K562 (cell line): ENCODE data around the gene LMAN1L. TPM values are rescaled to one million over a fixed set of nuclear protein-coding genes. Genes with fewer than 3 reads are reported as not detected.

ENCODE experiments used
- ARID3B ChIP-seq: fragments of 250-450 bp; sonication (Bioruptor Pico); IDR thresholded peaks from 2 replicates; pipeline ENCODE4 v1.4.0; 2020; ENCODE audit warnings: borderline replicate concordance
- DNMT1 ChIP-seq: fragments of 450-650 bp; IDR thresholded peaks from 2 replicates; pipeline ENCODE4 v1.6.1; 2016; ENCODE audit warnings: antibody characterized with exemption, mild to moderate bottlenecking
- E2F6 ChIP-seq, 2 experiments: IDR thresholded peaks; 2 replicates each; pipeline ENCODE4 v1.6.1; 2011; ENCODE audit warnings: borderline replicate concordance in 1 of 2, control low read depth in 1 of 2, low read depth in 1 of 2, low read length in 1 of 2, mild to moderate bottlenecking in 1 of 2, mixed read lengths in 1 of 2, moderate library complexity in 1 of 2; ENCODE audit not compliant: insufficient read depth in 1 of 2, insufficient read length in 1 of 2, poor library complexity in 1 of 2, severe bottlenecking in 1 of 2; ENCODE audit errors: extremely low read depth in 1 of 2
- ETS2 ChIP-seq: IDR thresholded peaks from 2 replicates; pipeline ENCODE4 v1.6.1; 2016; ENCODE audit warnings: borderline replicate concordance, missing genetic modification characterization, mild to moderate bottlenecking, moderate library complexity, missing compliant biosample characterization; ENCODE audit not compliant: poor library complexity, severe bottlenecking
- FOXJ2 ChIP-seq: fragments of 200-800 bp; sonication (Bioruptor generic); IDR thresholded peaks from 2 replicates; pipeline ENCODE4 v1.6.1; 2016; ENCODE audit warnings: missing genetic modification characterization, missing compliant biosample characterization
- FOXO4 ChIP-seq: fragments of 450-650 bp; formaldehyde crosslinking; IDR thresholded peaks from 2 replicates; pipeline ENCODE4 v1.4.0; 2020; ENCODE audit warnings: mild to moderate bottlenecking, moderate library complexity
- HCFC1 ChIP-seq: IDR thresholded peaks from 2 replicates; pipeline ENCODE4 v1.6.1; 2012; ENCODE audit warnings: low read depth, low read length, improper control_type of control experiment
- KLF1 ChIP-seq: fragments of 450-650 bp; IDR thresholded peaks from 2 replicates; pipeline ENCODE4 v1.6.1; 2016; ENCODE audit warnings: missing genetic modification characterization, missing compliant biosample characterization
- MTA2 ChIP-seq: fragments of 450-650 bp; IDR thresholded peaks from 2 replicates; pipeline ENCODE4 v1.6.1; 2016; ENCODE audit warnings: low read depth
- PHB ChIP-seq: fragments of 250-450 bp; sonication (Bioruptor Pico); IDR thresholded peaks from 2 replicates; pipeline ENCODE4 v1.5.0; 2021
- POLR2AphosphoS2 ChIP-seq: IDR thresholded peaks from 2 replicates; pipeline ENCODE4 v1.6.1; 2012; ENCODE audit warnings: low read length, improper control_type of control experiment
- SMARCA5 ChIP-seq: fragments of 450-650 bp; IDR thresholded peaks from 2 replicates; pipeline ENCODE4 v1.6.1; 2016
- TCF7L2 ChIP-seq: fragments of 150-350 bp; IDR thresholded peaks from 2 replicates; pipeline ENCODE4 v1.6.1; 2016; ENCODE audit warnings: low read depth, mild to moderate bottlenecking, low read length, moderate library complexity
- ZBTB9 ChIP-seq: fragments of 450-650 bp; formaldehyde crosslinking; IDR thresholded peaks from 2 replicates; pipeline ENCODE4 v1.4.0; 2020; ENCODE audit warnings: mild to moderate bottlenecking, moderate library complexity
- ZNF12 ChIP-seq: sonication (generic); formaldehyde crosslinking; IDR thresholded peaks from 2 replicates; pipeline ENCODE4 v1.4.0; 2020; ENCODE audit warnings: mild to moderate bottlenecking, missing genetic modification reagents
- ZNF449 ChIP-seq: fragments of 250-450 bp; sonication (Bioruptor Pico); IDR thresholded peaks from 2 replicates; pipeline ENCODE4 v1.8.0; 2022; ENCODE audit warnings: moderate library complexity, mild to moderate bottlenecking, inconsistent platforms
- ZNF511 ChIP-seq: sonication (generic); formaldehyde crosslinking; IDR thresholded peaks from 2 replicates; pipeline ENCODE4 v1.8.0; 2022; ENCODE audit warnings: mild to moderate bottlenecking, missing genetic modification reagents
- ZNF75A ChIP-seq: fragments of 450-650 bp; formaldehyde crosslinking; IDR thresholded peaks from 2 replicates; pipeline ENCODE4 v1.4.0; 2020; ENCODE audit warnings: mild to moderate bottlenecking
- polyA plus RNA-seq, 8 experiments: library from polyadenylated mRNA; depleted of rRNA in 4 of 8; stranded (reverse) in 5 of 8; unstranded in 3 of 8; fragments of >200 nt; fragmentation: Nextera tagmentation in 2 of 8; fragmentation: Illumina TruSeq in 1 of 8; extraction: Ambion mirVana in 2 of 8; extraction: Trizol in 1 of 8; gene quantifications; 2 replicates each; pipeline versions ENCODE4 v1.2.1 to v1.2.3, GENCODE V29; 2011 to 2014; ENCODE audit warnings: inconsistent platforms in 1 of 8, missing spikeins in 1 of 8
- total RNA-seq, 7 experiments: library from RNA; depleted of rRNA in 6 of 7; stranded (reverse); fragments of >200 nt in 6 of 7; fragmentation: Illumina TruSeq in 2 of 7; extraction: Trizol in 2 of 7; gene quantifications; 2 replicates each; pipeline versions ENCODE4 v1.2.1 to v1.2.3, GENCODE V29; 2011 to 2021; ENCODE audit warnings: low replicate concordance in 1 of 7

Gene LMAN1L
- total and polyA plus RNA-seq, 9 of the 15 experiments (the other 6 are each of a cell fraction or from before 2014, with no cell fraction given) = not detected

GRCh38 chr15:74842581-74843444, 30.2 kb downstream of the LMAN1L start, which contains the start of gene ULK3 (continued):
- TF ChIP-seq SMARCA5 (no peak), ZNF75A (CRISPR knock-in tag) (no peak), DNMT1 (no peak), KLF1 (0 out of 2 replicates have a peak, but pooled peaks have one; percentile 40), ETS2 (tag) (no peak), FOXO4 (CRISPR knock-in tag) (no peak), ARID3B (CRISPR knock-in tag) (no peak), TCF7L2 (no peak), ZBTB9 (CRISPR knock-in tag) (no peak; the same call in 1 of the 2 replicates), ZNF12 (no peak; the same call in 1 of the 2 replicates), PHB (CRISPR knock-in tag) (peak; percentile 66; the same call in 1 of the 2 replicates), FOXJ2 (tag) (no peak), ZNF449 (no peak), POLR2AphosphoS2 (peak; percentile 65; the same call in 1 of the 2 replicates), HCFC1 (peak; percentile 41; the same call in 1 of the 2 replicates), MTA2 (no peak), E2F6 (IDR thresholded peaks at IDR 0.05; ENCODE audit: borderline replicate concordance in 1 of 2, extremely low read depth in 1 of 2, insufficient read depth in 1 of 2, insufficient read length in 1 of 2, low read depth in 1 of 2, low read length in 1 of 2, poor library complexity in 1 of 2, severe bottlenecking in 1 of 2) (peak; percentile 70 to 87), ZNF511 (peak; percentile 47; the same call in 1 of the 2 replicates)
